IPS-18a (cell line): Measurements from ENCODE around the gene CTNND2.
"Not testable (repeated sequence)": the region's sequence is repeated elsewhere in the genome, so short reads cannot be mapped to it uniquely, and the experiment has no call there.

Source experiments
- H3K27ac ChIP-seq: one replicate; pipeline ENCODE4 v1.5.1; 2013; ENCODE audit warnings: low read length
- H3K27me3 ChIP-seq: one replicate; pipeline ENCODE4 v1.6.1; 2013; ENCODE audit warnings: mild to moderate bottlenecking, low read length; ENCODE audit not compliant: control insufficient read depth, insufficient read depth
- H3K36me3 ChIP-seq: one replicate; pipeline ENCODE4 v1.6.1; 2013; ENCODE audit warnings: low read depth, low read length; ENCODE audit not compliant: control insufficient read depth
- H3K4me1 ChIP-seq: one replicate; pipeline ENCODE4 v1.6.1; 2013; ENCODE audit warnings: low read depth, low read length; ENCODE audit not compliant: control insufficient read depth
- H3K4me3 ChIP-seq: one replicate; pipeline ENCODE4 v1.5.1; 2013; ENCODE audit warnings: low read length
- H3K9ac ChIP-seq: one replicate; pipeline ENCODE4 v1.6.1; 2013; ENCODE audit warnings: mild to moderate bottlenecking, low read length, moderate library complexity
- H3K9me3 ChIP-seq: one replicate; pipeline ENCODE4 v1.6.1; 2013; ENCODE audit warnings: low read depth, low read length; ENCODE audit not compliant: control insufficient read depth

Gene CTNND2

DNA sequence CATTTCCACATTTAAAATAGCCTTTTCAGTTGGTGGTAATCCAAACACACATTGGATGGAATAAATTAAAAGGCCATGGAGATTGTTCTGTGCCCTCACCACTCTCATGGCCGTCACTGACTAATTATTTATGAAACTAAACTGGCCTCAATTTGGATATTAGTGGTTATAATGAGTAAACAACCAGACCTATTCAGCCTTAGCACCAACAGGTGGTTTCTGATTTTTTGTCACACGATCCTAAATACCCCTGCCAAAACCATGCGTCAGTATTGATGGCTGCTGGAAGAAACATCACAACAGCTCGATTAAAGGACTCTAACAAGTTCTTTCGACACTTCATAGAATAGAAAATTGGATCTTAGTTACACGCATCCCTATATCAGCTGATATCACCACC lies 867.2 kb downstream of the CTNND2 start:
- Histone ChIP-seq H3K36me3 (no peaks in the 10 kb centered on the region), H3K9ac (no peak overlapping the region), H3K4me3 (no peak overlapping the region), H3K4me1 (no peaks in the 10 kb centered on the region), H3K9me3 (no peaks in the 10 kb centered on the region), H3K27me3 (no peaks in the 10 kb centered on the region), H3K27ac (no peak overlapping the region)

DNA sequence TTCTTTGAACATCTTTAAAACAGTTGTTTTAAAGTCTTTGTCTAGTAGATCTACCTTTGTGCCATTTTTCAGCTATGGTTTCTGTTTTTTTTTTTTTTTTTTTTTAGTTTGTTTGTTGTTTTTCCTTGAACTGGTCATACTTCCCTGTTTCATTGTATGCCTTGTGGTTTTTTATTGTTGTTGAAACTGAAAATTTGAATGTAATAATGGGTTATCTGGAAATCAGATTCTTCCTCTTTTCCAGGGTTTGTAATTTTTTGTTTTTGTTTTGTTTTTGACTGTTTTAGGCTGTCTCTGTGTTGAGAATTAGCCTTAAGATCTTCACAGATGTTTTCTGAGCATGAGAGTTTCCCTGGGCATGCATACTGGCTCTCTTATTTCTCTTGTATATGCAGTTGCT lies 873.6 kb downstream of the CTNND2 start:
- no peak overlapping the region for H3K4me3 ChIP-seq
- H3K27ac ChIP-seq: no peak overlapping the region
- H3K4me1 ChIP-seq: no peaks in the 10 kb centered on the region
- no peak overlapping the region for H3K9ac ChIP-seq
- peaks cover 5% of the 10 kb centered on the region for H3K9me3 ChIP-seq
- H3K36me3 ChIP-seq: no peaks in the 10 kb centered on the region
- H3K27me3 ChIP-seq: no peaks in the 10 kb centered on the region

DNA sequence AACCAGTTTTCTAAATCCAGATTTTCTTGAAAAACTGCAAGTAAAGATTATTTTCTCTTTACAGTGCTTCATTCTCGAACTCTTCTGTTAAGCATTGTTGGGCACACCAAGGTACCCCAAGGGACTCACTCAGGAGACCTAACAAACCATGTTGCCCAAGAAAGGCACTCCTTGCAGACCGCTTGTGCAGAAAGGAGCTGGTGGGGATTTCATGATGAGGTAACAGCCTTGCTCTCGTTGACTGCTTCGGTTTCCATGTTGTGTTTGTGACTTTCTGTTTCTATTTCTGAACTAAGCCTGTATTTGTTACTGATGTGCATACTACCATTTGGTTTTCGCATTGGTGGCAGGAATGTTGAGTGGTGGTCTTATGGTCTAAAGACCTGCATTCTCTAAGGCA lies 876.6 kb downstream of the CTNND2 start:
- Histone ChIP-seq H3K9ac (no peak overlapping the region), H3K4me1 (no peaks in the 10 kb centered on the region), H3K9me3 (peaks cover 5% of the 10 kb centered on the region)

DNA sequence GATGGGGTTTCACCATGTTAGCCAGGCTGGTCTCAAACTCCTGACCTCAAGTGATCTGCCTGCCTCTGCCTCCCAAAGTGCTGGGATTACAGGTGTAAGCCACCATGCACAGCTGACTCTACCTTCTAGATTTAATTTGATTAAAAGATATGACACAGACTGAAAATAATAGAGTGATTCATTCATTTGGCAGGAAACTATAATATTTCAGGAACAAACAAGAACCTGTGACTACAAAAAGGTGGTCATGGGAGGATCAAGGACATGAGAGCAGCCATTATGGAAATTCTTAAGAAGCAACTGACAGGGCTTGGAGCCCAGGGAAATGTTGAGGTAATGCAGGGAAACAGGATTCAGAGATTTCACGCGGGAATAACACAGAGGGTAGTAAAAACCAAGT lies 877.7 kb downstream of the CTNND2 start:
- Histone ChIP-seq H3K9ac (no peak overlapping the region), H3K4me1 (no peaks in the 10 kb centered on the region), H3K9me3 (peaks cover 5% of the 10 kb centered on the region), H3K4me3 (no peak overlapping the region), H3K27me3 (no peaks in the 10 kb centered on the region), H3K27ac (no peak overlapping the region), H3K36me3 (no peaks in the 10 kb centered on the region)

More for the DNA sequence above, 876.6 kb downstream of the CTNND2 start:
- Histone ChIP-seq H3K36me3 (no peaks in the 10 kb centered on the region), H3K27me3 (no peaks in the 10 kb centered on the region), H3K4me3 (no peak overlapping the region), H3K27ac (no peak overlapping the region)

DNA sequence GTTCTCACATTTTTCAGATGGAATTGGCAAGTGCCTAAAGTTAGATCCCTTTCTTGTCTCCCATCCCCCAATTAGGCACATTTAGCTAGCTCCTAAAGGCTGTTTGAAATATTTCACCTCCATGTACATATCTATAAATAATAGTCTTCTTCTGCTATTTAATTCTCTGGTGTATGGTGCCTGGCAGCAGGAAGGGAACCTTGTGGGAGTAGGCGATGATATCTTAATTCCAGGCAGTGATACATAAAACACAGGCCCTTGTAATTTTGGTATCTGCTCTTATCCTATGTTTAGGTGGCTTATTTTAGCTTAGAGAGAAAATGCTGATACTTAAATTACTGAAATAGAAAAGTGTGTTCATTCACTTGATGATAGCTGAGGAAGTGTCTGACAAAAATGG lies 880.3 kb downstream of the CTNND2 start:
- no peak overlapping the region for H3K9ac ChIP-seq
- H3K36me3 ChIP-seq: no peaks in the 10 kb centered on the region
- no peak overlapping the region for H3K4me3 ChIP-seq
- no peaks in the 10 kb centered on the region for H3K9me3 ChIP-seq
- H3K27ac ChIP-seq: no peak overlapping the region
- H3K27me3 ChIP-seq: no peaks in the 10 kb centered on the region
- H3K4me1 ChIP-seq: no peaks in the 10 kb centered on the region

DNA sequence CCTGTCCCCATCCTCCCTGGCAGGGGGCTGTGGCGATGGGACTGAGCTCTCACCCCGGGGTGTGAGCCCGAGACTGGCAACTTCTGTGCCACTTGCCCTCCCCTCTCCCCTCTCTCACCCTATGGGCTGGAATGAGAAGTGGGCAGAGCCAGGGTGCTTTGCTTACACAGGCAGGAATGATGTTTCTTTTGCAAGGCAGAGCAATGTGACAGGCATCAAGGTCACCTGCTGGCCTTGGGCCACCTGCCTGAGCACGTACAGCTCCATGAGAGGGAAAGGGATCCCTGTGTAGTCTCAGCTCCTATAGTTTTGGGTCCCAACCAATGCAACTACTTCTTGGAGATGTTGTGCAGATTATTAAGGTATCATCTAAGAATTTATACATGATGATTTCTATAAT lies 890.5 kb downstream of the CTNND2 start:
- H3K4me3 ChIP-seq: no peak overlapping the region
- no peaks in the 10 kb centered on the region for H3K36me3 ChIP-seq
- no peaks in the 10 kb centered on the region for H3K9me3 ChIP-seq
- no peaks in the 10 kb centered on the region for H3K27me3 ChIP-seq
- H3K9ac ChIP-seq: no peak overlapping the region
- no peaks in the 10 kb centered on the region for H3K4me1 ChIP-seq
- no peak overlapping the region for H3K27ac ChIP-seq

DNA sequence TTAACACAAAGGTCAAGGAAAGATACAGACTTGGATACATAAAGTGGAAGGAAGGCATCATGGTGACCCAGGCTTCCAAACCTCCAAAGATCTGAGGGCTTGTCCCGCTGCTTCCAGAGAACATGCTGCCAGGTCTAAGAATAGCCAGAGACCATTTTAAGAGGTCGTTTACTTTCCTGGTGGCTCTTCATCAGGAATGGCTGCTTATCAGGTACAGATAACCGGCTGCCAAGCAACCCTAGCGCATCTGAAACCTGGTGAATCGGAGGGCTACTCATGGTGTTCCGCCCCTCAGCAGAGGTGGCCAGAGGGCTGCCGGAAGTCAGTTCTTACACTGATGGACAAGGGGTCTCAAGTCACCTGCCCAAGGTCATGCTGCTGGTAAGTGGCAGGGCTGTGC lies 892.0 kb downstream of the CTNND2 start:
- H3K9ac ChIP-seq: no peak overlapping the region
- no peaks in the 10 kb centered on the region for H3K27me3 ChIP-seq
- no peaks in the 10 kb centered on the region for H3K9me3 ChIP-seq
- H3K36me3 ChIP-seq: no peaks in the 10 kb centered on the region
- H3K27ac ChIP-seq: no peak overlapping the region
- H3K4me1 ChIP-seq: no peaks in the 10 kb centered on the region
- H3K4me3 ChIP-seq: no peak overlapping the region

DNA sequence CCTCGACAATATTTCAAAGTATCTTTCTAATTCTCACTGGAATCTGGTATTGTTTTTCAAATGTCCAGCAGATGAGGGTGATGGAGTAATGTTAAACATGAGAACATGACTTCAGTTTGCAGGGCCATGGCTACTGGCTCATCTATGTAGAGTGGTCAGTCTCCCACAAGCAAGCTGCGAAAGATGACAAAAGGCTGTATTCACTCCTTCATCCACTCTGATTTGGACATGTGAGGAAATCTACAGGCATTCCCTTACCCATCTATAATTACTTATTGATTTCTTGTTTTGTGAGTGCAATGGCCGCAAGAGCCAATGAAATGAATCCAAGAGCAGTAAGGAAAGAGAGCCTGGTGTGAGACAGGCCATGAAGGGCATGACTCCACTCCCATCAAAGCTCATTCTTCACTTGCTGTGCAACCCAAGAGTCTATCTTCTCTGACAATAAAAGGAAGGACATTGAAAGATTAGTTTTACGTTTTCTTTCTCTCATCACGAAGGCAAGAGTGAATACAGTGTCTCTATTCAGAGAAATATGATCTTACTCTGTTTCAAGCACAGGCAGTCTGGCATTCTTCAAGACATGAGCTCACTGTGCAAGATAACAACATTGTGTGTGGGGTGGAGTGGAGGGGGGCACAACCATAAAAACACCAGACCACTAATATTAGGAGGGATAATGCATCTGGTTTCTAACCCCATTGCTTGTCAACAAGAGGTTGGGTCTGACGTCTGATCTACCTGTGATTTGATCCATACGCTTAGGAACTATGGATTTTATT lies 893.6 kb downstream of the CTNND2 start:
- H3K27ac ChIP-seq: no peak overlapping the region
- no peak overlapping the region for H3K9ac ChIP-seq
- no peak overlapping the region for H3K4me3 ChIP-seq
- no peaks in the 10 kb centered on the region for H3K27me3 ChIP-seq
- H3K9me3 ChIP-seq: no peaks in the 10 kb centered on the region
- H3K4me1 ChIP-seq: no peaks in the 10 kb centered on the region
- no peaks in the 10 kb centered on the region for H3K36me3 ChIP-seq

DNA sequence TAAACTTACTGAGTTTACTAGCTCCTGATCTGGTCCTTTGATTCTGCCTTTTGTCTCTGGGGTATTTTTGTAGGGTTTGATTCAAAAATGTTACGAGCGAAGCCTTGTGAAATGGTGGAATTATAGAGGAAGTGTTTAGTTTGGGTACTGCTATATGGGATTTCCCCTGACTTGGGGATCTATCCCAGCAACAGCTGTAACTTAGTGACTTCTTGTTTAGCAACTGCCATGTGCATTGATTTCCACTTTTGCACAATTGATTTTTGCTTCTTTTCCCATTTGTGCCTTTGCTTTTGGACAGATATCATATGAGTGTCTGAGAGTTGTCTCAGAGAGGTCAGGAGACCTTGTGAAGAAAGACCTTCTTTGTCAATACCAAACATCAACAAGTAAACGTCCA lies 894.7 kb downstream of the CTNND2 start:
- Histone ChIP-seq H3K27me3 (no peaks in the 10 kb centered on the region), H3K4me1 (no peaks in the 10 kb centered on the region), H3K9me3 (no peaks in the 10 kb centered on the region), H3K27ac (no peak overlapping the region), H3K36me3 (no peaks in the 10 kb centered on the region), H3K4me3 (no peak overlapping the region), H3K9ac (no peak overlapping the region)

DNA sequence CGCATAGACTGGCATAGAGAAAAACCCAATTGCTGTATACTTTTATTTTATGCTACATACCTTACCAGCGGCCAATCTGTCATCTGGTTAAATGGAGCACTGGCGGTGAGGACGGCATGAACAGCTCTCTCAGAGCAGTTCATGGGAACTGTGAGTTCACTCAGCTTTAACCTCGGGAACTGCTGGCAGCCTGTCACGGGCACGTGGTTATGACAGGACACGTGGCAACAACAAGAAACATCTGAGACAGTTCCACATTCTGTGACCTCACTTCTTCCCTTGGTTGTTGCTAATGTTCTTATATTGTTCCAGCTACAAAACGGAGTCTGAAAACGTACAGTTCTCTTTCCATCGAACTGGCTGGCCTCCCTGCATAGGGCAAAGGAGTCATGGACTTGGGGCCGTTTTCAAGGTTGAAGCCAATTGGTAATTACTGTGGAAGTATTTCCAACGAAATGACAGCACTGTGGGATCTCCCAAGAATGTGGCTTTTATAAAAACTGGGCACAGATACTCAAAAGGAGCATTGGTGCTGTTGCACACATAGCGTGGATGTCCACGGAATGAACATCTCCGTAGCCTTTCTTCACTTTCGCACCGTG lies 896.9 kb downstream of the CTNND2 start:
- no peak overlapping the region for H3K9ac ChIP-seq

DNA sequence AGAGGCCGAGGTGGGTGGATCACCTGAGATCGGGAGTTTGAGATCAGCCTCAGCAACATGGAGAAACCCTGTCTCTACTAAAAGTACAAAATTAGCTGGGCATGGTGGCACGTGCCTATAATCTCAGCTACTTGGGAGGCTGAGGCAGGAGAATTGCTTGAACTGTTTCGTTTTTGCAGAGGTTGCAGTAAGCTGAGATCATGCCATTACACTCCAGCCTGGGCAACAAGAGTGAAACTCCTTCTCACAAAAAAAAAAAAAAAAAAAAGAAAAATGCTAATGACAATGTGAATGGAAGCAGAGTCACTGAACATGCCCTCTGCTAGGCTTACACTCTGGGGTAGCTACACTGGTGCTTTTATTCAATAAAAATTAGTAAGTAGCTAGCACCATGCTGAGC lies 899.7 kb downstream of the CTNND2 start:
- not testable (repeated sequence) for H3K9ac ChIP-seq, H3K36me3 ChIP-seq, H3K9me3 ChIP-seq, H3K27me3 ChIP-seq, H3K27ac ChIP-seq, H3K4me3 ChIP-seq
- H3K4me1 ChIP-seq: peaks cover 13% of the 10 kb centered on the region

More for the DNA sequence above, 896.9 kb downstream of the CTNND2 start:
- Histone ChIP-seq H3K4me1 (no peaks in the 10 kb centered on the region), H3K36me3 (no peaks in the 10 kb centered on the region), H3K27ac (no peak overlapping the region), H3K4me3 (no peak overlapping the region), H3K27me3 (no peaks in the 10 kb centered on the region), H3K9me3 (no peaks in the 10 kb centered on the region)
